SH-SY5Y (cell line): ENCODE results near the gene MT1E.

ENCODE experiments used
- GATA2 ChIP-seq: IDR thresholded peaks from 2 replicates; pipeline ENCODE4 v1.6.1; 2011; ENCODE audit warnings: mild to moderate bottlenecking, low read depth, low read length
- GATA3 ChIP-seq: IDR thresholded peaks from 2 replicates; pipeline ENCODE4 v1.6.1; 2011; ENCODE audit warnings: low read depth, mild to moderate bottlenecking, low read length, moderate library complexity

DNA sequence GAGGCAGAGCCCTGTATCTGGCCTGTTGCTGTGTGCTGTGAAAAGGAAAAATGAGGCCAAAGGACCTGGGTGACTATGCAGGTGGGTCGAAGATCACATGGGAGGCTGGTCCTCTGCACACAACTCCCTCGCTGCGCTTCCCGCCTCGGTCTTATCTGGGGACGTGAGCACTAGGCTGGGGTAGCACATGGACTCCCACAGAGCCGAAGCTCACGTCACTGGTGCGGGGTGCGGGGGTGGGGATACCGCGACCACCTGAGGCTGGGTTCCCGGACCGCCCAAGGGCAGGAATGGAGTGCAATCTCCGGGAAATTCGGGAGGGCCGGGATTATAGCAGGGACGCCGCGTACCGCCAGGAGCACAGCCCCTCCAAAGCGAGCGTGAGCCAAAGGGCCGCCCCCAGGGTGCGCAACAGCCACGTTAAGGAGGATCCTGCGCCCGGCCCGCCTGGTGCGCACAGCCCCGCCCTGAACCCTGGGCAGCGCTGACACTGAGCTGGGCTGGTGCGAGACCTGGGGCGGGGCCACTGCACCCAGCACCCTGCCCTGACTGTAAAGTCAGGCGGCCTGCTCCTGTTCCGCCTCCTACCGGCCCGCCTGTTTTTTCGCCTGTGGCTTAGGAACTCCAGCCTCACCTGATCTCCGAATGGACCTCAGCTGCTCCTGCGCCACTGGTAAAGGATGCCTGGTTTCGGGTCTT lies 17.6 kb downstream of the MT1E start:
- TF ChIP-seq GATA3 (no peak), GATA2 (no peak)
